Measurements from ENCODE around the gene ZFP1.

- no peak for TF ChIP-seq CTCF (IDR thresholded peaks at IDR 0.05)
- TF ChIP-seq RNF2 (IDR thresholded peaks at IDR 0.05; ENCODE audit: borderline replicate concordance, low read depth), result no peak
- no peak for TF ChIP-seq EP300 (IDR thresholded peaks at IDR 0.05)
Observed at GRCh38 chr16:75118943-75119539, 29.3 kb upstream of the ZFP1 start.

Data from A549 (cell line).